LNCAP (cell line): Measurements from ENCODE around the gene NFE2L2.
A peak's percentile ranks its signal among the peaks of the same experiment; 100 is the strongest.

Experiments
- TF ChIP-seq, protein P1 (sequence below): fragments of 450-650 bp; IDR thresholded peaks from 2 replicates; pipeline ENCODE4 v1.5.1; 2017; ENCODE audit warnings: mild to moderate bottlenecking

The NFE2L2 gene

DNA sequence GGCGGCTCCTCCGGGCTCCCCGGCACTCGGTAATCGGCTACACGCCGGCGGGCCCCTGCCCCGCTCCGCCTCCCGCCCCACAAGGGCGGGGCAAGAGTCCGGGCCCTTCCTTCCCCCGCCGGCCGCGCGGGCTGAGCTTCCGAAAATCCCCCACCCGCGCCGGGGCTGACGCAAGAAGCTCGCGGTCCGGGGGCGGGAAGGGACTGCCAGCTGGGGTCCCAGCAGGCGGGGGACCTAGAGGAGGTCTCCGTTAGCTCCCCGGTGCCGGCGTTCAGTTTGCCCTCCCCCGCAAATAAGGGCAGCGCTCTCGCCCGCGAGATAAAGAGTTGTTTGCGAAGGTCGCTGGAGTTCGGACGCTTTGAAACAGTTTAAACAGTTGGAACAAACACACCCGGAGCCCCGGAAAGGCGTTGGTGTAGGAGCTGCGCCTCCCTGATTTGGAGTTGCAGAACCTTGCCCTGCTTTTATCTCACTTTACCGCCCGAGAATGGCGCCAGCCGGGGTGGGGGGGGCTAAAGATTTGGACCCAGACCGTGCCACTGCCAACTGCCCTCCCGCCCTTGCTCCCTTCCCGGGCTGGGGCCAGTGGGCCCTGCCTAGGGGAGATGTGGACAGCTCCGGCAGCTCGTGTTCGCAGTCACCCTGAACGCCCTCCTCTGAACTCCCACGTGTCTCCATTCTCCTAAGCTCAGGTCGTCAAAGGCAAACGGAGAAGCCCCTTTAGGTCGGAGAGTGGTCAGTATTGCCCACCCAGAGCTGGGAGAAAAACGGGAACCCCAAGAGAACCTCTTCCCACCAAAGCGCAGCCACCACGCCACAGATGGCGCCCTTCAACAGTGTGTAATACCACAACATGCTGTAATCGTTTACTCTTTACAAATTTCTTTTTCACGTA is at the start of gene NFE2L2:
TSS of gene NFE2L2 (minus strand) at position 35 of the 895 bp plus-strand sequence. CDS start 151 bp downstream, outside the sequence.
- TF ChIP-seq, protein P1, sequence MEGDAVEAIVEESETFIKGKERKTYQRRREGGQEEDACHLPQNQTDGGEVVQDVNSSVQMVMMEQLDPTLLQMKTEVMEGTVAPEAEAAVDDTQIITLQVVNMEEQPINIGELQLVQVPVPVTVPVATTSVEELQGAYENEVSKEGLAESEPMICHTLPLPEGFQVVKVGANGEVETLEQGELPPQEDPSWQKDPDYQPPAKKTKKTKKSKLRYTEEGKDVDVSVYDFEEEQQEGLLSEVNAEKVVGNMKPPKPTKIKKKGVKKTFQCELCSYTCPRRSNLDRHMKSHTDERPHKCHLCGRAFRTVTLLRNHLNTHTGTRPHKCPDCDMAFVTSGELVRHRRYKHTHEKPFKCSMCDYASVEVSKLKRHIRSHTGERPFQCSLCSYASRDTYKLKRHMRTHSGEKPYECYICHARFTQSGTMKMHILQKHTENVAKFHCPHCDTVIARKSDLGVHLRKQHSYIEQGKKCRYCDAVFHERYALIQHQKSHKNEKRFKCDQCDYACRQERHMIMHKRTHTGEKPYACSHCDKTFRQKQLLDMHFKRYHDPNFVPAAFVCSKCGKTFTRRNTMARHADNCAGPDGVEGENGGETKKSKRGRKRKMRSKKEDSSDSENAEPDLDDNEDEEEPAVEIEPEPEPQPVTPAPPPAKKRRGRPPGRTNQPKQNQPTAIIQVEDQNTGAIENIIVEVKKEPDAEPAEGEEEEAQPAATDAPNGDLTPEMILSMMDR: peak; percentile 47

DNA sequence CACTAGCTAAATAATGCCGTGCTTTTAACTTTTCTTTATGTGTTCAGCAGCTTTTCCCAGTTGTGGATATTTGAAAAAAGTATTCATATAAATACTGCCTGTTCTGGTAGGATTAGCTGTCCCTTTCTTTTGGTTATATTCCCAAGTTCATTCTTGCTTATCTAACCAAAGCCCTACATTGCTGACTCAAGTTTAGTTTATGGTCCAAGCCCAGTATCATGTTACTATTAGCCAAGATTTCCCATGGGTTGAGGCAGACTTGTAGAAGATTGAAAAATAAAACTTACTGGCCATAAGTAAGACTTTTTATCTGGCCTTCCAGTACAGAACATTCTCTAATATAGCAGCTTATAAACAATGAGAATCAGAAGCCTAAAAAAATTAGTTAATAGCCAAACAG is 49.7 kb upstream of the NFE2L2 start:
- TF ChIP-seq, protein P1: no peak

DNA sequence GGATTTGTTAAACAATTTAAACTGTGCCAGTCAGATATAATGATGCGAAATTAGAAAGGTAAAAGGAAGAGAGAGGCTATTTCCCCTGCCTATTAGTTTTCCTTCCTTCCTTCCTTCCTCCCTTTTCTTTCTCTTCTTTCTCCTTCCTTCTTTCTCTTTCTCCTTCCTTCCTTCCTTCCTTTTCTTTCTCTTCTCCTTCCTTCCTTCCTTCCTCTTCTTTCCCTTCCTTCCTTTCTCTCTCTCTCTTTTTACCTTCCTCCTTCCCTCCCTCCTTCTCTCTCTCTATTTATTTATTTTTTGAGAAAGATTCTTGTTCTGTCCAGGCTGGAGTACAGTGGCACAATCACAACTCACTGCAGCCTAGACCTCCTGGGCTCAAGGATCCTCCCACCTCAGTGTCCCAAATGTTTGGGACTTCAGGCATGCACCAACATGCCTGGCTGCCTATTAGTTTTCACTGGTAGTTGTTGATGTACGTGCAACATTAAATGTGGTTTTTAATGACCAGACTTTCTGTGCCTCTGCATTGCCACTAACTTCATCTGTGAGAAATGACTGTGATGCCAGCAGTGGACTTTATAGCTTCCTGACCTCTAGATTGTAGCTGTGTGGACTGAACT is 48.7 kb upstream of the NFE2L2 start:
- TF ChIP-seq, protein P1: no peak

DNA sequence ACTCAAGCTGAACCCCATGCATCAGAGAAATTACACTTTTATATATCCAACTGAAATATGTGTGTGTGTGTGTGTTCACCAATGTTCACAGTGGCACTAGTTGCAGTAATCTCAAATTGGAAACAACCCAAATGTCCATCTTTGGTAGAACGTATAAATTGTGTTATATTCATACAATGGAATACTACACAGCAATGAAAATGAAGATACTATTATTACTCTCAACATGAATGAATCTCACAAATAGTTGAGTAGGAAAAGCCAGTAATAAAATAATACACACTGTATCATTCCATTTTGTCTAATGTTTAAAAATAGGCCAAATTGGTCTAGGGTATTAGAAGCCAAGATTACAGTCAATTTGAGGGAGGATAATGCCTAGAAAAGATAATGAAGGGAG is 48.0 kb upstream of the NFE2L2 start:
- TF ChIP-seq, protein P1: no peak

DNA sequence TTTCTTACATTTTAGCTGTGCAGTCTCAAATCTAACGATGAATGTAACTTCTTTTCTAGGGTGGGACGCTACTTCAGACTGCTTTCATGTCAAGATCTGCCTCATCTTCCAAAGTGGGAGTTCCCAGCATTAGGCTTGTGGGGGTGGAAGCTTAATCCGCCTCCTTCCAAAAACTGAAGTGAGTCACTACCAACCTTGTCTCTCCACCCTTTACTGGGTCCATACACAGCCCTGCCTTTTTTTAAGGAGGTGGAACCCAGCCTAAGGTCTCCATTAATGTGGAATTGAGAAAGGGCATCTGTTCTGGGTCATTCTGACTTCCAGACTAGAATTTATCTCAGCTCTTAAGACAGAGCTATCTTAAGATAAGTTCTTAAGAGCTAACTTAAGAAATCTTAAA is 42.0 kb upstream of the NFE2L2 start:
- TF ChIP-seq, protein P1: no peak

DNA sequence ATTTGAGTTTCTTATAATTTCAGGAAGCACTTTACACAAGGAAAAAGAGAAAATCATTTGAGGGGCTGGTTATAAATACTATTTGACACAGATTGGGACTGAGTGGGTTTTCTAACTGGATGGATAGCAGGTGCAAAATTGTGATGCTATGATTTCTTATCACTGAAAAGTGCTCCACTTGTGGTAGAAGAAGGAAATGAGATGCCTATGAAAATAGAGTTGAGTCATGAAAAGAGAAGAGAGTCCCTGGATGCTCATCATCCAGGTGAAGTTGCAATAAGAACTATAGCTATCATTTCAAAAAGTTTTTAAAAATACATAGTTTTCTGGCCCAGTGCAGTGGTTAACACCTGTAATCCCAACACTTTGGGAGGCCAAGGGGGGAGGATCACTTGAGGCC is 39.4 kb upstream of the NFE2L2 start:
- TF ChIP-seq, protein P1: no peak

DNA sequence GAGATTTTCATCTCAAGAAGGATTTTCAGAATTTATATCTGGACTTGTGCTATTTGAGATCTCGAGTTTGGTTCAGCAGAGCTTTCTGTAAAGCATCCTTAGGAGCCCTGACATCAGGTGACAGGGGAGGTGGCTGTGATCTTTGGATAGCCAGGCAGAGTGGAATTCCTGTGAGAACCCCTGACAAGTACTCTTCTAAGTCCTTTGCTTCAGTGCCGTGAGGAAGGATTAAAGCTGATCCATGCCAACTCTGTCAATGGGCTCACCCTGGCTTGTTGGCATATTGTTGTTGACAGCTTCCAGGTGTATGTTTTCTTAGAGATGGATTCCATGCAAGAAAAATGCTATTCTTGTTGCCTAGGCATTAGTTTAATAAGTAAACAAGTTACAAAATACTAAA is 38.0 kb upstream of the NFE2L2 start:
- TF ChIP-seq, protein P1: no peak
